Measurements from ENCODE around the gene GIGYF1. TPM values are rescaled to one million over a fixed set of nuclear protein-coding genes. Genes with fewer than 3 reads are reported as not detected.

Gene GIGYF1
- total RNA-seq, 4 donors from 2014 or later, result 9.7 to 90.9 (median 31.9) TPM

DNA sequence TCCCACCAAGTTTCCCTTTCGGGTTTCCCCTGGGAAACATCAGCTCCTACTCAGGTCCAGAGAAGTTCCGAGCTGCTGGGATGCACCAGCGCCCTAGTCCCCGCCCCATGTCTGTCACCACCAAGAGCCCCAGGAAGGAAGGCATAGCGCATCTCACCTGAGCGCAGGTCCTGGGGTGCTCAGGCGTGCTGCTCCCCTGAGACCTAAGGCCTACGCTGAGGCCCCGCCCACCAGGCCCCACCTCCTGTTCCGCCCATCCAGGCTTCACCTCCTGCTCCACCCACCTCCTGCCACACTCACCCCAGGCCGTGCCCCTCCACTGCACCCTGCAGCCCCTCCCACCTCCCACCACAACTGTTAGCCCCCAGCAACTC lies 51.5 kb downstream of the GIGYF1 start:
- no peak for DNase-seq
- Histone ChIP-seq H3K4me3 (no peak overlapping the region), H3K27ac (no peak overlapping the region), H3K36me3 (no peaks in the 10 kb centered on the region), H3K9me3 (no peaks in the 10 kb centered on the region), H3K27me3 (no peaks in the 10 kb centered on the region), H3K4me1 (no peaks in the 10 kb centered on the region)
- TF ChIP-seq, protein P1, sequence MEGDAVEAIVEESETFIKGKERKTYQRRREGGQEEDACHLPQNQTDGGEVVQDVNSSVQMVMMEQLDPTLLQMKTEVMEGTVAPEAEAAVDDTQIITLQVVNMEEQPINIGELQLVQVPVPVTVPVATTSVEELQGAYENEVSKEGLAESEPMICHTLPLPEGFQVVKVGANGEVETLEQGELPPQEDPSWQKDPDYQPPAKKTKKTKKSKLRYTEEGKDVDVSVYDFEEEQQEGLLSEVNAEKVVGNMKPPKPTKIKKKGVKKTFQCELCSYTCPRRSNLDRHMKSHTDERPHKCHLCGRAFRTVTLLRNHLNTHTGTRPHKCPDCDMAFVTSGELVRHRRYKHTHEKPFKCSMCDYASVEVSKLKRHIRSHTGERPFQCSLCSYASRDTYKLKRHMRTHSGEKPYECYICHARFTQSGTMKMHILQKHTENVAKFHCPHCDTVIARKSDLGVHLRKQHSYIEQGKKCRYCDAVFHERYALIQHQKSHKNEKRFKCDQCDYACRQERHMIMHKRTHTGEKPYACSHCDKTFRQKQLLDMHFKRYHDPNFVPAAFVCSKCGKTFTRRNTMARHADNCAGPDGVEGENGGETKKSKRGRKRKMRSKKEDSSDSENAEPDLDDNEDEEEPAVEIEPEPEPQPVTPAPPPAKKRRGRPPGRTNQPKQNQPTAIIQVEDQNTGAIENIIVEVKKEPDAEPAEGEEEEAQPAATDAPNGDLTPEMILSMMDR (IDR thresholded peaks at IDR 0.05), result no peak
- no peak for TF ChIP-seq POLR2A (IDR thresholded peaks at IDR 0.05)
- intact Hi-C loops (cut with DNase I; ENCODE audit: low total_unique reads), result no loop called here

DNA sequence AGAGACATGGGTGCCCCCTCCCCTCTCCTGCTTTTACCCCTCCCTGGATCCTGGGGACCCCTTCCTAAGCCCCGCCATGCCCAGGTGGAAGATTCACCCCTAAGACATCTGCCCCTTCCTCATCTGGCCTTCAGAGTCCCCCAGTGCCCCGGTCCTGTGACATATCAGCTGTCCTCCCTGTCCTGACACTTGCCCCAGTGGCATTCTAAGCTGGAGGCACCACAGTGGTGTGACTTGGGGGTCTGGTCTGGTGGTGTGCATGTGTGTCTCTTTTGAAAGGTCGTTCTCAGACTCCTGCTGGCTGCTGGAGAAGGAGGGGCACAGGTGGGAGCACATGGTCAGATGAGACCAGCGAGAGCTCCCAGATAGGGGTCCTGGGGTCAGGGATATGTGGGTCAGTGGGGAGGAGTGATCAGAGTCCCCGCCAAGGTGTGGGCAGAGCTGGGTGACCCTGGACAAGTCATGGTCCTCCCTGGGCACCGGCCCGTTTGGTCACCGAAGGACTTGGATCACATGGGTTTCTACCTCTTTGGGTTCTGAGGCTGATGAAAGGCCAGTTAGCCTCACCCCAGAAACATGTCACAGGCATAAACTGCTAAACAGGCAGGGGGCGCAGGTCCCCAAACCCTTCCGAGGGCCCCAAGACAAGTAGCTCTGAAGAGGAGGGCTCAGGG lies 52.1 kb downstream of the GIGYF1 start:
- DNase-seq, result no peak
- intact Hi-C loops (cut with DNase I; ENCODE audit: low total_unique reads), result no loop called here
- H3K27ac ChIP-seq, result no peak overlapping the region

DNA sequence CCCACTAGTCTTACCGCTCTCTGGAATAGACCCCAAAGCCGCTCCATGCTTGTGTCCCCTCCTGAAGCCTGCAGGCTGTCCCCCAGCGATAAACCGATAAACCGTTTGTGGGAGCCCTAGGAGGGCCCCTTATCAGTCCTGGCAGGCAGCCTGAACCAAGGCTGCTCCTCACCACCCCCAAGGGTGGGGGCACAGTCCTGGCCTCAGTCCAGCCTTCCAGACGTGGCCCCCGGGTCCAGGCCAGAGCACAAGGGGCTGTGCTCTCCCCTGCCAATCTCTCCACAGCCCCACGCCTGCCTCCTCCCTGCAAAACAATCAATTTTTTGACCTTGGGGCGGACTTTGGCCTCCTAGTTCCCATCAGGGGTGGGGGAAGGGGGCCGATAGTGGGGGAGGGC lies 52.6 kb downstream of the GIGYF1 start, which contains the start of gene TFR2:
TFR2 (minus strand) TSS at position 90 of the 397 bp plus-strand sequence; CDS start at position 47, 43 bp downstream.
- Histone ChIP-seq H3K27ac (no peak within 1 kb of the TSS), H3K27me3 (no peaks in the 10 kb centered on the region), H3K9me3 (no peaks in the 10 kb centered on the region), H3K4me1 (no peaks in the 10 kb centered on the region), H3K36me3 (no peaks in the 10 kb centered on the region), H3K4me3 (no peak within 1 kb of the TSS)
- TF ChIP-seq, protein P1 (IDR thresholded peaks at IDR 0.05), result no peak
- no peak for TF ChIP-seq POLR2A (IDR thresholded peaks at IDR 0.05)
- DNase-seq, result no peak
- intact Hi-C loops (cut with DNase I; ENCODE audit: low total_unique reads), result no loop called here

More for the DNA sequence above, 52.1 kb downstream of the GIGYF1 start:
- Histone ChIP-seq H3K4me1 (no peaks in the 10 kb centered on the region), H3K9me3 (no peaks in the 10 kb centered on the region), H3K36me3 (no peaks in the 10 kb centered on the region), H3K27me3 (no peaks in the 10 kb centered on the region), H3K4me3 (no peak overlapping the region)
- TF ChIP-seq, protein P1 (IDR thresholded peaks at IDR 0.05), result no peak
- no peak for TF ChIP-seq POLR2A (IDR thresholded peaks at IDR 0.05)

DNA sequence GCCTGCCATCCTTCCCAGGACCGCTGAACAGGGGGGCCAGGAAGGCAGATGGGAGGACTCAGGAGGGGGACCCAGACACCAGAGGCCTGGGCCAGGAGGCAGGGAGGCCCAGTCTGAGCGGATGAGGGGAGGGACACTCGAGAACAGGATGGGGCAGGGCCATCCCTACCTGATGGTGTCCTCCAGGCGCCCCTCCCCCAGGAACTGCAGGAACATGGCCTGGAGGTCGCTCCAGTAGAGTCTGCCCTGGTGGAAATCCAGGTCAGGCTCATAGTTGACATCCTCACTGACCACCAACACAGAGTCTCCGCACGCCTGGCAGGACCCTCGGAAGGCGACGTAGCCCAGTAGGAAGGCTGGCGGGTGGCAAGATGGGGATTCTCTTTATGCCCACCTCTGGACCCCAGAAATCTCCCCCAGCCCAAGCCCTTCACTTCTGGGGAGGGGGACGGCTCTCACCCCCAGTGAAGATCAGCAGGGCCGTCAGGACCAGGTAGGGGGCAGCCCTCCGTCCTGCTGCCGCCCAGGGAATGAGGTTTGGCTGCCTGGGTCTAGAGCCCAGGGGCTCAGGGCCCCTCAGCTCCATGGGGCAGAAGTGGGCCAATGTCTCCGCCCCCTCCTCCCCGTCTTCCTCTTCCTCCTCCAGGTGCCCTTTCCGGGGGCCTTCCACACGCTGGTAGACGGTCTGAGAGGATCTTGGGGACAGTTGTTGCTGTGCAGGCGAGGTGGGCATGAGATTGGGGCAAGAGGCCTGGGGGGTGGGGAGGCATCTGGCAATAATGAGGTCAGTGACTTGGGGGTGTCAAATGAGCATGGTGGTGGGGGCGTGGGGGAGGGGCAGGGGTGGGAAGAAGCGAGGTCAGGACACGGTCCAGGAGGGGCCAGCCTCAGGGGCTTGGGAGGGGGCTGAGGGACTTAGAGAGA lies 53.3 kb downstream of the GIGYF1 start:
- H3K27me3 ChIP-seq, result no peaks in the 10 kb centered on the region
- intact Hi-C loops (cut with DNase I; ENCODE audit: low total_unique reads), result no loop called here
- DNase-seq, result no peak
- TF ChIP-seq POLR2A (IDR thresholded peaks at IDR 0.05), result no peak
- TF ChIP-seq, protein P1 (IDR thresholded peaks at IDR 0.05), result no peak
- no peaks in the 10 kb centered on the region for H3K36me3 ChIP-seq
- no peak overlapping the region for H3K4me3 ChIP-seq
- H3K9me3 ChIP-seq, result no peaks in the 10 kb centered on the region
- H3K4me1 ChIP-seq, result no peaks in the 10 kb centered on the region
- H3K27ac ChIP-seq, result no peak overlapping the region

DNA sequence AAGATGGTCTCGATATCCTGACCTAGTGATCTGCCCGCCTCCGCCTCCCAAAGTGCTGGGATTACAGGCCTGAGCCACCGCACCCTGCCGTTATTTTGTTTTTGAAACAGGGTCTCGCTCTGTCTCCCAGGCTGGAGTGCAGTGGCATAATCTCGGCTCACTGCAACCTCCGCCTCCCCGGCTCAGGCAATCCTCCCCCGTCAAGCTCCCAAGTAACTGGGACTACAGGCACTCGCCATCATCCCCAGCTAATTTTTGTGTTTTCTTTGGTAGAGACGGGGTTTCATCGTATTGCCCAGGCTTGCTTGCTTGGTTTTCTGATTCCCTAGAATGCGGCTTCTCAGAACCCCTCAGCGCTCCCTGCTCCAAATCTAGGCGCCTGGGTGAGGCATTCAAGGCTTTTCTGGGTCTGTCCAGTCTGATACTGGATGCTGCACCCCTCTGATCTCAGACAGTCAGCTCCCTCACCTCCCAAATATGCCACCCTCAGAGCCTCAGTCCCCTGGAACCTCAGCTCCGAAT lies 54.0 kb downstream of the GIGYF1 start:
- intact Hi-C loops (cut with DNase I; ENCODE audit: low total_unique reads), result no loop called here
- no peaks in the 10 kb centered on the region for H3K36me3 ChIP-seq
- H3K4me3 ChIP-seq, result no peak overlapping the region
- TF ChIP-seq POLR2A (IDR thresholded peaks at IDR 0.05), result no peak
- TF ChIP-seq, protein P1 (IDR thresholded peaks at IDR 0.05), result no peak
- H3K9me3 ChIP-seq, result no peaks in the 10 kb centered on the region
- no peak for DNase-seq
- no peaks in the 10 kb centered on the region for H3K27me3 ChIP-seq
- no peaks in the 10 kb centered on the region for H3K4me1 ChIP-seq
- H3K27ac ChIP-seq, result no peak overlapping the region
